Fibroblast of mammary gland (primary cell): ENCODE data around the gene RPL13.
A peak's percentile ranks its signal among the peaks of the same experiment; 100 is the strongest.
"Not testable (repeated sequence)": the region's sequence is repeated elsewhere in the genome, so short reads cannot be mapped to it uniquely, and the experiment has no call there.

Experiments used
- DNase-seq: peaks from one replicate; pipeline ENCODE4 v3.0.0-alpha.2; 2010; ENCODE audit warnings: low read depth
- H3K4me3 ChIP-seq: 2 replicates; pipeline ENCODE4 v1.5.1; 2011; ENCODE audit warnings: low read depth, mild to moderate bottlenecking, low read length, moderate library complexity; ENCODE audit not compliant: control insufficient read depth
- CTCF ChIP-seq: conservative IDR thresholded peaks from 2 replicates; pipeline ENCODE4 v1.5.1; 2011; ENCODE audit warnings: low read depth, low read length, inconsistent platforms; ENCODE audit not compliant: control insufficient read depth, insufficient read depth

The RPL13 gene

GRCh38 chr16:89583895-89584644 lies 23.6 kb downstream of the RPL13 start:
- no peak overlapping the region for H3K4me3 ChIP-seq
- no peak for TF ChIP-seq CTCF
- no peak for DNase-seq

GRCh38 chr16:89584768-89585549 lies 24.5 kb downstream of the RPL13 start:
- DNase-seq, result no peak
- TF ChIP-seq CTCF, result no peak
- H3K4me3 ChIP-seq, result no peak overlapping the region

GRCh38 chr16:89586218-89586617 lies 25.7 kb downstream of the RPL13 start:
- H3K4me3 ChIP-seq, result no peak overlapping the region
- TF ChIP-seq CTCF, result no peak
- no peak for DNase-seq

- peak; percentile 89 for DNase-seq
- no peak for TF ChIP-seq CTCF
Measured at GRCh38 chr16:89586853-89587252, 26.4 kb downstream of the RPL13 start.

GRCh38 chr16:89587676-89588075 lies 27.2 kb downstream of the RPL13 start:
- not testable (repeated sequence) for H3K4me3 ChIP-seq, DNase-seq

More at GRCh38 chr16:89586853-89587252, 26.4 kb downstream of the RPL13 start:
- H3K4me3 ChIP-seq, result no peak overlapping the region

GRCh38 chr16:89588413-89589109 lies 28.1 kb downstream of the RPL13 start:
- H3K4me3 ChIP-seq, result no peak overlapping the region
- DNase-seq, result no peak
- no peak for TF ChIP-seq CTCF
